Natural killer cell (primary cell): ENCODE measurements around the gene CREB5. TPM values are rescaled to one million over a fixed set of nuclear protein-coding genes. Genes with fewer than 3 reads are reported as not detected.

Source experiments
- ATAC-seq, 3 donors: fragments of 150-1000 bp in 2 of 3; fragments of 200-7000 bp in 1 of 3; cut with Tn5 transposase; 1 replicate in 1 of 3; 2 replicates in 2 of 3; pipeline ENCODE4 v1.10.0; 2021; ENCODE audit warnings: mild to moderate bottlenecking in 2 of 3, moderate library complexity in 2 of 3
- DNase-seq, 2 donors: peaks; one replicate each; pipeline versions ENCODE4 v3.0.0 to v3.0.0-alpha.2; 2013 to 2021; ENCODE audit warnings: mixed read lengths in 1 of 2
- H3K27ac ChIP-seq: one replicate; pipeline ENCODE4 v1.5.1; 2013; ENCODE audit warnings: mild to moderate bottlenecking, low read length
- H3K27me3 ChIP-seq: one replicate; pipeline ENCODE4 v1.6.1; 2013; ENCODE audit warnings: low read length; ENCODE audit not compliant: control insufficient read depth, insufficient read depth
- H3K36me3 ChIP-seq: one replicate; pipeline ENCODE4 v1.6.1; 2013; ENCODE audit warnings: low read length; ENCODE audit not compliant: control insufficient read depth, insufficient read depth
- H3K4me1 ChIP-seq: one replicate; pipeline ENCODE4 v1.6.1; 2013; ENCODE audit warnings: low read length; ENCODE audit not compliant: control insufficient read depth, insufficient read depth
- H3K4me3 ChIP-seq: one replicate; pipeline ENCODE4 v1.5.1; 2013; ENCODE audit warnings: low read length
- H3K9me3 ChIP-seq: one replicate; pipeline ENCODE4 v1.6.1; 2013; ENCODE audit warnings: low read length; ENCODE audit not compliant: control insufficient read depth, insufficient read depth
- H3K27ac Mint-ChIP-seq, 2 donors: one replicate each; pipeline ENCODE4 v1.8.0; 2022; ENCODE audit warnings: mild to moderate bottlenecking in 2 of 2, mixed read lengths in 2 of 2, moderate library complexity in 1 of 2
- H3K27me3 Mint-ChIP-seq, 2 donors: one replicate each; pipeline ENCODE4 v1.8.0; 2022; ENCODE audit warnings: low read depth in 2 of 2, mixed read lengths in 2 of 2
- H3K36me3 Mint-ChIP-seq: one replicate; pipeline ENCODE4 v1.8.0; 2022; ENCODE audit warnings: mixed read lengths
- H3K4me1 Mint-ChIP-seq, 2 donors: one replicate each; pipeline ENCODE4 v1.8.0; 2022; ENCODE audit warnings: mixed read lengths in 2 of 2
- H3K4me3 Mint-ChIP-seq: one replicate; pipeline ENCODE4 v1.8.0; 2022; ENCODE audit warnings: mild to moderate bottlenecking, moderate library complexity, mixed read lengths
- H3K9me3 Mint-ChIP-seq, 2 donors: one replicate each; pipeline ENCODE4 v1.8.0; 2022; ENCODE audit warnings: mixed read lengths in 2 of 2
- WGBS: methylation state at CpG from one replicate; pipeline ENCODE4 v1.1.7; 2013; ENCODE audit warnings: missing lambda C conversion rate; ENCODE audit not compliant: insufficient coverage; 5-methylcytosine and 5-hydroxymethylcytosine counted together
- intact Hi-C: fragments of 100-400 bp; cut with micrococcal nuclease; formaldehyde crosslinking; loops from one replicate; pipeline ENCODE4 v1.14.2; 2022
- total RNA-seq, 4 donors: library from RNA; stranded (reverse); fragments of 120-200 nt in 1 of 4; gene quantifications; one replicate each; pipeline versions ENCODE4 v1.2.3 to v1.2.4, GENCODE V29; 2013 to 2022
- TF ChIP-seq, protein P1 (sequence below): fragments of 200-600 bp; IDR thresholded peaks from one replicate; pipeline ENCODE4 v1.8.0; 2022; ENCODE audit warnings: antibody characterized with exemption

The CREB5 gene
- total RNA-seq, 3 donors from 2014 or later (not counting 1 experiment from before 2014, with no cell fraction given): 0.52 to 7.0 (median 0.89) TPM

DNA sequence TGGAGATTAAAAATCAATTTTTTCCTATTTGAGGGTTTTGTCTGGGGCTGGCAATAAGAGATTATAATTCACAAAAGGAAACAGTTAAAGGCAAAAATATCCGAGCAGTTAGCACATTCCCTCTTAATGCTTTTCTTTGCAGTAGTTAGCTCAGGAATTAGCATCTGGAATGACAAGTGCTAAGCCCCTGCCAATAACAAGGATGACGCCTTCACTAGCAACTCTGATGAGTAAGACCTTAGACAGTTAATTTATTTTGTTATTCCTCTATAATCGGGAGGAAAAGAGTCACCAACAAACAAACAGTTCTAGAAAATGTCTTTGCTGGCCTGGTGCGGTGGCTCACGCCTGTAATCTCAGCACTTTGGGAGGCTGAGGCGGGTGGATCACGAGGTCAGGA, 394.5 kb downstream of the CREB5 start:
- WGBS: 88% methylated on average over 7 of the region's 7 CpGs
- TF ChIP-seq, protein P1, sequence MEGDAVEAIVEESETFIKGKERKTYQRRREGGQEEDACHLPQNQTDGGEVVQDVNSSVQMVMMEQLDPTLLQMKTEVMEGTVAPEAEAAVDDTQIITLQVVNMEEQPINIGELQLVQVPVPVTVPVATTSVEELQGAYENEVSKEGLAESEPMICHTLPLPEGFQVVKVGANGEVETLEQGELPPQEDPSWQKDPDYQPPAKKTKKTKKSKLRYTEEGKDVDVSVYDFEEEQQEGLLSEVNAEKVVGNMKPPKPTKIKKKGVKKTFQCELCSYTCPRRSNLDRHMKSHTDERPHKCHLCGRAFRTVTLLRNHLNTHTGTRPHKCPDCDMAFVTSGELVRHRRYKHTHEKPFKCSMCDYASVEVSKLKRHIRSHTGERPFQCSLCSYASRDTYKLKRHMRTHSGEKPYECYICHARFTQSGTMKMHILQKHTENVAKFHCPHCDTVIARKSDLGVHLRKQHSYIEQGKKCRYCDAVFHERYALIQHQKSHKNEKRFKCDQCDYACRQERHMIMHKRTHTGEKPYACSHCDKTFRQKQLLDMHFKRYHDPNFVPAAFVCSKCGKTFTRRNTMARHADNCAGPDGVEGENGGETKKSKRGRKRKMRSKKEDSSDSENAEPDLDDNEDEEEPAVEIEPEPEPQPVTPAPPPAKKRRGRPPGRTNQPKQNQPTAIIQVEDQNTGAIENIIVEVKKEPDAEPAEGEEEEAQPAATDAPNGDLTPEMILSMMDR: no peak
- Mint-ChIP-seq H3K27ac (no peak overlapping the region), H3K36me3 (no peaks in the 10 kb centered on the region), H3K27me3 (peaks cover 7 to 14% of the 10 kb centered on the region in 2 donors), H3K9me3 (no peaks in the 10 kb centered on the region), H3K4me3 (no peak overlapping the region), H3K4me1 (no peaks in the 10 kb centered on the region)
- H3K4me1 ChIP-seq: no peaks in the 10 kb centered on the region
- intact Hi-C loops: no loop called here
- DNase-seq (no peak), ATAC-seq (no peak)
- no peaks in the 10 kb centered on the region for H3K36me3 ChIP-seq
- H3K9me3 ChIP-seq: no peaks in the 10 kb centered on the region
- H3K4me3 ChIP-seq: no peak overlapping the region
- no peak overlapping the region for H3K27ac ChIP-seq
- H3K27me3 ChIP-seq: no peaks in the 10 kb centered on the region

DNA sequence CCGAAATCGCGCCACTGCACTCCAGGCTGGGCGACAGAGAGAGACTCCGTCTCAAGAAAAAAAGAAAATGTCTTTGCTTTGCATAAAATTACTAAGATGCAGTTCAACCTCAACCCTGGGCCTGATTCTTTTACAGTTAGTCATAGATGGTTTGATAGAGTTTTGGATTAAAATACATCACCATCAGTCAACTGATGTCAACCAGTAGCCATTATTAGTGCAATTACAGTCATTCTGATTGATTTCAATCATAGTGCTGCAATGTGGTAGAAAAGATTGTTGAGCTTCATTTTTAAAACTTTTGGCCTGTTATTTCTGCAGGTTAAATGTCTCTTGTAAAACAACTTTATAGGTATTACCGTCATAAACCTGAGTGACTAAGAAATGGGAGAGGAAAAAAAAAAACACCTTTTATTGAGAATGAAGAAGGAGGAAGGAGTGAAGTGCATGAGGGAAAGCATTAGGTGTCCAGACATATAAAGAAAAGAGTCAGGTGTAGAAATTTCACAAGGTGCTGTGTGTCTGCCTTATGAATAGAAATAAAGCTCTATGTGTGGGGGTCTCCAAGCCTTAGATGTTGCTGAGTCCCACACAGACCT, 395.2 kb downstream of the CREB5 start:
- no peak overlapping the region for H3K27ac ChIP-seq
- intact Hi-C loops: no loop called here
- DNase-seq (no peak), ATAC-seq (no peak)
- H3K4me1 ChIP-seq: no peaks in the 10 kb centered on the region
- no peaks in the 10 kb centered on the region for H3K27me3 ChIP-seq
- Mint-ChIP-seq H3K36me3 (no peaks in the 10 kb centered on the region), H3K27me3 (peaks cover 7 to 14% of the 10 kb centered on the region in 2 donors), H3K9me3 (no peaks in the 10 kb centered on the region), H3K27ac (no peak overlapping the region), H3K4me1 (no peaks in the 10 kb centered on the region), H3K4me3 (no peak overlapping the region)
- 100% methylated on average over 6 of the region's 6 CpGs for WGBS
- no peaks in the 10 kb centered on the region for H3K36me3 ChIP-seq
- H3K4me3 ChIP-seq: no peak overlapping the region
- TF ChIP-seq, protein P1: no peak
- no peaks in the 10 kb centered on the region for H3K9me3 ChIP-seq

DNA sequence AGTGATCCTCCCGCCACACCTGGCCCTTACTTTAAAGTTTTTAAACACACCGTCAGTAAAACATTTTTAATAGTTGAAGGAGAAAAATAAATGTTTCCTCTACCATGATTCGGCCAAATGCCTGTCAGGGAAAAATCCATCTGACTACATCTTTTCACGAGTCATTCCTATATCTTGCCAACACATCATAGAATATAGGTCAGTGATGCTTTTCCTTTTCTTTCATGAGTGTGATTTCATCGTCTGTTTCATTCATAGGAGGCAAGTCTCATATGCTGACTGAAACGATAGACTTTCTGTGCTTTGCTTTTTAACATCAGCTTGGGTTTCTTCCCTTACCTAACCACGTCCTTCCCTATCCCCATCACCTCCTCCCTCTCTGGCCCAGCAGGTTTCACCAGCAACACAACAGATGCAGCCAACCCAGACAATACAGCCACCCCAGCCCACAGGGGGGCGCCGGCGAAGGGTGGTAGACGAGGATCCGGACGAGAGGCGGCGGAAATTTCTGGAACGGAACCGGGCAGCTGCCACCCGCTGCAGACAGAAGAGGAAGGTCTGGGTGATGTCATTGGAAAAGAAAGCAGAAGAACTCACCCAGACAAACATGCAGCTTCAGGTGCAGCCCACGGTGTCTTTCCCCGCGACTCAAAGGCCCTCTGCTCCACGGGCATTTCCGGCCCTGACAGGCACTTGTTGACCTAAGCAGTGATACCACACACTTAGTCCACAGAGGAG, 396.6 kb downstream of the CREB5 start:
- no peaks in the 10 kb centered on the region for H3K4me1 ChIP-seq
- no peaks in the 10 kb centered on the region for H3K4me1 Mint-ChIP-seq
- intact Hi-C loops: no loop called here
- H3K4me3 ChIP-seq: no peak overlapping the region
- TF ChIP-seq, protein P1: no peak
- H3K27ac Mint-ChIP-seq: no peak overlapping the region
- H3K27me3 Mint-ChIP-seq: peaks cover 7 to 13% of the 10 kb centered on the region in 2 donors
- ATAC-seq (no peak), DNase-seq (no peak)
- 79% methylated on average over 18 of the region's 23 CpGs for WGBS
- H3K9me3 Mint-ChIP-seq: no peaks in the 10 kb centered on the region
- H3K27me3 ChIP-seq: no peaks in the 10 kb centered on the region
- no peak overlapping the region for H3K27ac ChIP-seq
- no peak overlapping the region for H3K4me3 Mint-ChIP-seq
- H3K36me3 Mint-ChIP-seq: no peaks in the 10 kb centered on the region
- no peaks in the 10 kb centered on the region for H3K36me3 ChIP-seq
- H3K9me3 ChIP-seq: no peaks in the 10 kb centered on the region
